Activated B cell treated with CpG ODN at 0.5 μM for 24 hours (primary cell): Measurements from ENCODE around the gene TSPEAR. TPM values are rescaled to one million over a fixed set of nuclear protein-coding genes. Genes with fewer than 3 reads are reported as not detected.

ENCODE experiments used
- ATAC-seq: fragments of 200-7000 bp; cut with Tn5 transposase; one replicate; pipeline ENCODE4 v1.10.0; 2021; ENCODE audit warnings: low read depth, mild to moderate bottlenecking, moderate library complexity
- CTCF ChIA-PET: fragments of 350-600 bp; sonication (Branson Sonifier 250); formaldehyde crosslinking; loops from one replicate; lab custom pipeline; 2021; ENCODE audit warnings: antibody characterized with exemption; lab: Charles Lee
- POLR2A ChIA-PET: fragments of 350-600 bp; sonication (Branson Sonifier 250); formaldehyde crosslinking; loops from one replicate; lab custom pipeline; 2021; ENCODE audit warnings: antibody characterized with exemption; lab: Charles Lee
- DNase-seq: peaks from one replicate; pipeline ENCODE4 v3.0.0; 2022
- H3K27ac Mint-ChIP-seq: one replicate; pipeline ENCODE4 v1.8.0; 2020; ENCODE audit warnings: mixed read lengths
- H3K27me3 Mint-ChIP-seq: one replicate; pipeline ENCODE4 v1.8.0; 2021; ENCODE audit warnings: mixed read lengths
- H3K36me3 Mint-ChIP-seq: one replicate; pipeline ENCODE4 v1.8.0; 2021; ENCODE audit warnings: low read depth, mixed read lengths
- H3K4me1 Mint-ChIP-seq: one replicate; pipeline ENCODE4 v1.8.0; 2021; ENCODE audit warnings: mixed read lengths
- H3K4me3 Mint-ChIP-seq: one replicate; pipeline ENCODE4 v1.8.0; 2020; ENCODE audit warnings: mild to moderate bottlenecking, mixed read lengths
- H3K9me3 Mint-ChIP-seq: one replicate; pipeline ENCODE4 v1.8.0; 2020; ENCODE audit warnings: mixed read lengths
- CTCF ChIP-seq: fragments of 200-600 bp; IDR thresholded peaks from one replicate; pipeline ENCODE4 v1.8.0; 2022; ENCODE audit warnings: antibody characterized with exemption, mild to moderate bottlenecking
- intact Hi-C: fragments of 100-400 bp; cut with micrococcal nuclease; formaldehyde crosslinking; loops from one replicate; pipeline ENCODE4 v1.15.1; 2024
- total RNA-seq: library from RNA; stranded (reverse); gene quantifications from 2 replicates; pipeline ENCODE4 v1.2.3, GENCODE V29; 2022

Gene TSPEAR
- total RNA-seq, 1 donor from 2014 or later = not detected

DNA sequence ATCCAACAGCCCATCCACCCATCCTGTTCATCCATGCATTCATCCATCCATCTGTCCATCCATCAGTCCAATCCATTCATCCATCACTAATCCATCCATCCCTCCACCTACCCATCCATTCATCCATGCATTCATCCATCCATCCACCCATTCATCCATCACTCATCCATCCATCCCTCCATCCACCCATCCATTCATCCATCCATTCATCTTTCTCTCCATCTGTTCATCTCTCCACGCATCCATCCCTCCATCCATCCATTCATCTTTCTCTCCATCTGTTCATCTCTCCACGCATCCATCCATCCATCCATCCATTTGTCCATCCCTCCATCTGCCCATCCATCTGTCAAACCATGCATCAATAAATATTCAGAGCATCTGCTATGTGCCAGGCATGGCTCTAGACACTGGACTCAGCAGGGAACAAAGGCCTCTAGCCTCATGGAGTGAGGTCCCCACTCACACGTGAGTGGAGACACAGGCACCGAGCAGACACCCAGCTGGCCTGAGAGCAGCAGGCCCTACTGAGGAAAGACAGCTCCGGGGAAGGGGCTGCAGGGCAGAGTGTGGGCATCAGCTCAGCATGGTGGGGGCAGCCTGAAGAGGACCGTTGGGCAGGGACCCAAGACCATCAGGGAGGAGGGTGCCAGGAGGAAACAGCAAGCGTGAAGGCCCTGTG lies 181.0 kb downstream of the TSPEAR start:
- ATAC-seq = no peak

GRCh38 chr21:44529503-44530125 lies 181.8 kb downstream of the TSPEAR start:
- H3K27ac Mint-ChIP-seq = no peak overlapping the region
- intact Hi-C loops = no loop called here
- H3K36me3 Mint-ChIP-seq = no peaks in the 10 kb centered on the region
- ChIA-PET POLR2A (no interaction called here), CTCF (no interaction called here)
- H3K4me1 Mint-ChIP-seq = no peaks in the 10 kb centered on the region
- peaks cover 2% of the 10 kb centered on the region for H3K9me3 Mint-ChIP-seq
- TF ChIP-seq CTCF = no peak
- ATAC-seq (no peak), DNase-seq (peak; percentile 7)
- peaks cover 9% of the 10 kb centered on the region for H3K27me3 Mint-ChIP-seq
- no peak overlapping the region for H3K4me3 Mint-ChIP-seq

More for the DNA sequence above, 181.0 kb downstream of the TSPEAR start:
- CTCF ChIA-PET = no interaction called here
- POLR2A ChIA-PET = no interaction called here
- no peak for DNase-seq
- Mint-ChIP-seq H3K4me3 (no peak overlapping the region), H3K36me3 (no peaks in the 10 kb centered on the region), H3K4me1 (no peaks in the 10 kb centered on the region), H3K27ac (no peak overlapping the region), H3K9me3 (peaks cover 3% of the 10 kb centered on the region), H3K27me3 (peaks cover 9% of the 10 kb centered on the region)
- intact Hi-C loops = no loop called here
- TF ChIP-seq CTCF = no peak

GRCh38 chr21:44529011-44529421 lies 182.4 kb downstream of the TSPEAR start:
- DNase-seq (peak; percentile 9), ATAC-seq (no peak)
- TF ChIP-seq CTCF = no peak
- no peaks in the 10 kb centered on the region for H3K4me1 Mint-ChIP-seq
- intact Hi-C loops = no loop called here
- ChIA-PET POLR2A (no interaction called here), CTCF (no interaction called here)
- no peaks in the 10 kb centered on the region for H3K36me3 Mint-ChIP-seq
- no peak overlapping the region for H3K4me3 Mint-ChIP-seq
- H3K27me3 Mint-ChIP-seq = peaks cover 9% of the 10 kb centered on the region
- H3K27ac Mint-ChIP-seq = no peak overlapping the region
- H3K9me3 Mint-ChIP-seq = no peaks in the 10 kb centered on the region

DNA sequence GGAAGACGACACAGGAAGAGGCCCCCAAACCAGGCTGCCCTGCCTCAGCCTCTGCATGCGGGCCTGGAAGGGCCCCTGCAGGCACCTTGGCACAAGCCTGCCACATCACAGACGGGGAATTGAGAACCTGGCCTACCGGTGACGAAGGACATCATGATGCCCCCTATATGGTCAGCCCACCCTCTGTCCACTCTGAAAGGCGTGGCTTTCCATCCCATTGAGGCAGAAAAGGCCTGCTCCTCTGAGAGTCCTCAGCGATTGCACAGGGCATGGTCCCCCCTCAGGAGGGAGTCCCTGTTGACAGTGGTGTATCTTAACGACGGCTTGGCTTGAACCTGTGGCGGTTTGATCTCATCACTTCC lies 182.8 kb downstream of the TSPEAR start:
- no peaks in the 10 kb centered on the region for H3K9me3 Mint-ChIP-seq

More for the DNA sequence above, 182.8 kb downstream of the TSPEAR start:
- DNase-seq = no peak
- no peak overlapping the region for H3K4me3 Mint-ChIP-seq
- H3K4me1 Mint-ChIP-seq = no peaks in the 10 kb centered on the region
- no peak overlapping the region for H3K27ac Mint-ChIP-seq
- intact Hi-C loops = no loop called here
- ATAC-seq = no peak
- ChIA-PET POLR2A (no interaction called here), CTCF (no interaction called here)
- no peak for TF ChIP-seq CTCF
- H3K36me3 Mint-ChIP-seq = no peaks in the 10 kb centered on the region
- peaks cover 9% of the 10 kb centered on the region for H3K27me3 Mint-ChIP-seq
